Lung (tissue), 12 donors: ENCODE data around the gene MMEL1. TPM values are rescaled to one million over a fixed set of nuclear protein-coding genes. Genes with fewer than 3 reads are reported as not detected.

Source experiments
- ATAC-seq: fragments of 200-7000 bp; cut with Tn5 transposase; one replicate; pipeline ENCODE4 v1.9.1; 2020; ENCODE audit warnings: moderate number of reproducible peaks; ENCODE audit not compliant: insufficient read depth, low FRiP score
- DNase-seq, 3 donors: peaks; one replicate each; pipeline ENCODE4 v3.0.0-alpha.2; 2013 to 2017
- H3K27ac ChIP-seq, 2 donors: one replicate each; pipeline ENCODE4 v1.5.1; 2013; ENCODE audit warnings: mild to moderate bottlenecking in 2 of 2, moderate library complexity in 2 of 2, control low read depth in 1 of 2, inconsistent platforms in 1 of 2, low read depth in 1 of 2, low read length in 1 of 2
- H3K27me3 ChIP-seq, 3 donors: one replicate each; pipeline ENCODE4 v1.5.1; 2013; ENCODE audit warnings: low read length in 2 of 3; ENCODE audit not compliant: control insufficient read depth in 3 of 3, insufficient read depth in 3 of 3
- H3K36me3 ChIP-seq, 4 donors: one replicate each; pipeline ENCODE4 v1.5.1; 2013; ENCODE audit warnings: low read length in 4 of 4, mild to moderate bottlenecking in 1 of 4, moderate library complexity in 1 of 4; ENCODE audit not compliant: control insufficient read depth in 4 of 4, insufficient read depth in 4 of 4
- H3K4me1 ChIP-seq, 5 donors: one replicate each; pipeline ENCODE4 v1.5.1; 2013; ENCODE audit warnings: low read length in 5 of 5, mild to moderate bottlenecking in 2 of 5, moderate library complexity in 1 of 5; ENCODE audit not compliant: control insufficient read depth in 5 of 5, insufficient read depth in 5 of 5
- H3K4me3 ChIP-seq: one replicate; pipeline ENCODE4 v1.5.1; 2013; ENCODE audit warnings: mild to moderate bottlenecking, control low read depth, moderate library complexity
- H3K9ac ChIP-seq, 2 donors: one replicate each; pipeline ENCODE4 v1.5.1; 2013; ENCODE audit warnings: low read length in 2 of 2, control low read depth in 1 of 2; ENCODE audit not compliant: insufficient read depth in 1 of 2
- H3K9me3 ChIP-seq, 4 donors: one replicate each; pipeline ENCODE4 v1.5.1; 2013; ENCODE audit warnings: low read length in 3 of 4, mild to moderate bottlenecking in 1 of 4, moderate library complexity in 1 of 4; ENCODE audit not compliant: control insufficient read depth in 4 of 4, insufficient read depth in 3 of 4
- WGBS, 2 donors: extraction: QIAGEN DNeasy Blood & Tissue Kit; methylation state at CpG; one replicate each; pipeline ENCODE4 v1.1.7; 2013; 5-methylcytosine and 5-hydroxymethylcytosine counted together
- polyA plus RNA-seq, 2 donors: library from polyadenylated mRNA; stranded (reverse); fragments of 200-250 nt; gene quantifications; one replicate each; pipeline ENCODE4 v1.2.1, GENCODE V29; 2013
- total RNA-seq, 2 donors: library from RNA; depleted of rRNA in 1 of 2; stranded (reverse); fragments of >200 nt in 1 of 2; gene quantifications; one replicate each; pipeline ENCODE4 v1.2.1, GENCODE V29; 2014 to 2021
- TF ChIP-seq, protein P1 (sequence below): IDR thresholded peaks from 2 replicates; pipeline ENCODE4 v1.5.1; 2012; ENCODE audit warnings: mild to moderate bottlenecking; ENCODE audit errors: control extremely low read depth, extremely low read depth
- donor health status: control.
- donor health status: control.
- donor health status: Bipolar disorder and iron deficiency.
- donor health status: healthy.
- donor health status: DM: yes; HTN: yes; CAD: no.

Gene MMEL1
- total and polyA plus RNA-seq, 4 donors: 4.0 to 8.4 (median 6.0) TPM

DNA sequence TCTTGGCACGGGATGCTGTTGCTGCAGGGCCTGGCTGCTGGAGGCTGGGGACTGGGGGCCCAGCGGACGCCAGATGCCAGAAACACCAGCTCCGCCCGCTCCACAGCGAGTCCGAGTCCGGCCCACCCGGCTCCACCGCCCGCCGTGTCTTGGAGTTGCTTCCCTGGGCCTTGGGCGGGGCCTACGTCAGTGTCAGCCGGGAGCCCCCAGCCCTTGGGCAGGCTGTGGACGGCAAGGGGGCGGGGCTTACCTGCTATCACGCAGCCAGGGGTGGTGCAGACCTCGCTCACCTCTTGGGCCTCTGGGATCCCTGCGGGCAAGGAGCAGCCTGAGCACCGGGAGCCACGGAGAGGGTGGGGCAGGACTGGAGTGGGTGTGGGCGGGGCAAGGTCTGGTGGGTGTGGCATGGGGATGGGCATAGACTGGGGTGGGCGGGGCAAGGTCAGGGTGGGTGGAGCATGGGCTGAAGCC is 21.8 kb downstream of the MMEL1 start:
- H3K27me3 ChIP-seq: no peaks in the 10 kb centered on the region
- H3K4me3 ChIP-seq: peak overlapping the region; percentile 5
- H3K9ac ChIP-seq: no peak overlapping the region
- peaks cover 0 to 38% (median 4%) of the 10 kb centered on the region in 5 donors for H3K4me1 ChIP-seq
- no peak for ATAC-seq
- no peaks in the 10 kb centered on the region for H3K36me3 ChIP-seq
- peaks cover 0 to 11% (median 4%) of the 10 kb centered on the region in 4 donors for H3K9me3 ChIP-seq
- H3K27ac ChIP-seq: no peak overlapping the region
- 15 to 19% methylated on average over 24 of the region's 24 CpGs for WGBS, 2 donors
- TF ChIP-seq, protein P1, sequence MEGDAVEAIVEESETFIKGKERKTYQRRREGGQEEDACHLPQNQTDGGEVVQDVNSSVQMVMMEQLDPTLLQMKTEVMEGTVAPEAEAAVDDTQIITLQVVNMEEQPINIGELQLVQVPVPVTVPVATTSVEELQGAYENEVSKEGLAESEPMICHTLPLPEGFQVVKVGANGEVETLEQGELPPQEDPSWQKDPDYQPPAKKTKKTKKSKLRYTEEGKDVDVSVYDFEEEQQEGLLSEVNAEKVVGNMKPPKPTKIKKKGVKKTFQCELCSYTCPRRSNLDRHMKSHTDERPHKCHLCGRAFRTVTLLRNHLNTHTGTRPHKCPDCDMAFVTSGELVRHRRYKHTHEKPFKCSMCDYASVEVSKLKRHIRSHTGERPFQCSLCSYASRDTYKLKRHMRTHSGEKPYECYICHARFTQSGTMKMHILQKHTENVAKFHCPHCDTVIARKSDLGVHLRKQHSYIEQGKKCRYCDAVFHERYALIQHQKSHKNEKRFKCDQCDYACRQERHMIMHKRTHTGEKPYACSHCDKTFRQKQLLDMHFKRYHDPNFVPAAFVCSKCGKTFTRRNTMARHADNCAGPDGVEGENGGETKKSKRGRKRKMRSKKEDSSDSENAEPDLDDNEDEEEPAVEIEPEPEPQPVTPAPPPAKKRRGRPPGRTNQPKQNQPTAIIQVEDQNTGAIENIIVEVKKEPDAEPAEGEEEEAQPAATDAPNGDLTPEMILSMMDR: no peak
- DNase-seq: peak; percentile 78 to 85 (median 85)

GRCh38 chr1:2610036-2610959 is 22.5 kb downstream of the MMEL1 start:
- Histone ChIP-seq H3K27ac (no peak overlapping the region), H3K36me3 (no peaks in the 10 kb centered on the region), H3K4me3 (no peak overlapping the region), H3K4me1 (peaks cover 0 to 41% (median 4%) of the 10 kb centered on the region in 5 donors), H3K27me3 (no peaks in the 10 kb centered on the region), H3K9ac (no peak overlapping the region), H3K9me3 (peaks cover 0 to 11% (median 4%) of the 10 kb centered on the region in 4 donors)
- TF ChIP-seq, protein P1: no peak
- ATAC-seq (no peak), DNase-seq (no peak)
- 76 to 85% methylated on average over 20 to 21 of the region's 21 CpGs for WGBS, 2 donors

DNA sequence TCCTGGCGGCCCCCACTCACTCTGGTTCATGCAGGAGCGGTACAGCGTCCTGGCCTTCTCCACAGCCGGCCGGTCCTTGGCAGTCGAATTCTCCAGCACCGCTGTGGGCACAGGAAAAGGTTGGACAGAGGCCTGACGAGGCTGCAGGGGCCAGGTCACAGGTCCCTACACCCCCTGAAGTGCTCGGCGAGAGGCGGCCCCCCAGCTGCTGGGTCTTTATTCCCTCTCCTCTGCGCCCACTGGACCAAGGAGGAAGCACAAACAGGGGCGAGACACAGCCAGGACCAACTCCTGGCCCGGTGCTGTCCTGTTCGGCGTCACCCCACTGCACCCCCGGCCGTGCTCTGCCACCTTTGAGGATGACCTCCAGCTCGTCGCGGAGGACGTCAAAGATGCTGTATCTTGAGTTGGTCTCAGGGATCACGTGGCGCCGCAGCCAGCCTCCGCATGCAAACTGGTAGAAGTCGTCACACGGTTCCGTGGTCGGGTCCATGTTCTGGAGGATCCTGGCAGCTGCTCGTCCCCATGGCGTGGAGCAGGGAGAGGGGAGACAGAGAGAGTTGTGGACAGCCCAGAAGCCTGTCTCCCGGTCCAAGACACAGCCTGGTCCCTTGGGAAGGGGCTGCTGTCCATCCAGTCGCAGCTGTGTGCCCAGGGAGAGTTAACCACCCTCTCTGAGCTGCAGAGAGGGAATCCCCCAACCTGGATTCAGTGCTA is 23.3 kb downstream of the MMEL1 start:
- TF ChIP-seq, protein P1: no peak

More for the DNA sequence above, 23.3 kb downstream of the MMEL1 start:
- Histone ChIP-seq H3K36me3 (no peaks in the 10 kb centered on the region), H3K4me1 (peaks cover 0 to 41% (median 4%) of the 10 kb centered on the region in 5 donors), H3K27ac (no peak overlapping the region), H3K9ac (no peak overlapping the region), H3K27me3 (no peaks in the 10 kb centered on the region), H3K4me3 (no peak overlapping the region), H3K9me3 (peaks cover 0 to 10% (median 4%) of the 10 kb centered on the region in 4 donors)
- ATAC-seq: no peak
- DNase-seq: no peak
- 87 to 92% methylated on average over 29 to 34 of the region's 34 CpGs for WGBS, 2 donors
